ENCODE results near the gene PTCSC3. TPM values are rescaled to one million over a fixed set of nuclear protein-coding genes. Genes with fewer than 3 reads are reported as not detected.

Gene PTCSC3
- total RNA-seq, 1 experiment from 2014 or later, result not detected

DNA sequence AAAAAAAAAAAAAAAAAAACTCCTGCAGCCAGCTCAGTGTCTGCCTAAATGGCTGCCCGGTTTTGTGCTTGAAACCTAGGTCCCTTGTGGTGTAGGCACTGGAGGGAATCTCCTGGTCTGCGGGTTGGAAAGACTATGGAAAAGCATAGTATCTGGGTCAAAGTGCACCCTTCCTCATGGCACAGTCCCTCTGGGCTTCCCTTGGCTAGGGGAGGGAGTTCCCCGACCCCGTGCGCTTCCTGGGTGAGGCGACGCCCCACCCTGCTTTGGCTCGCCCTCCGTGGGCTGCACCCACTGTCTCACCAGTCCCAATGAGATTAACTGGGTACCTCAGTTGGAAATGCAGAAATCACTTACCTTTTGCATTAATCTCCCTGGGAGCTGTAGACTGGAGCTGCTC is 14.3 kb downstream of the PTCSC3 start:
- DNase-seq (ENCODE audit: low read depth, low spot score), result no peak
- Histone ChIP-seq H3K36me3 (ENCODE audit: control insufficient read depth, insufficient read depth, low read length) (no peaks in the 10 kb centered on the region), H3K27ac (ENCODE audit: low read length) (no peak overlapping the region), H3K27me3 (ENCODE audit: control insufficient read depth, insufficient read depth, low read length) (peaks cover 6% of the 10 kb centered on the region), H3K4me1 (ENCODE audit: control insufficient read depth, insufficient read depth, low read length) (no peaks in the 10 kb centered on the region), H3K4me3 (ENCODE audit: low read depth in 2 of 2, low read length in 2 of 2) (no peak overlapping the region), H3K9me3 (ENCODE audit: control insufficient read depth, insufficient read depth, low read depth, low read length) (no peaks in the 10 kb centered on the region)
- TF ChIP-seq REST (IDR thresholded peaks at IDR 0.05; ENCODE audit: insufficient read depth in 1 of 2, low read depth in 2 of 2, low read length in 1 of 2), result no peak
- no peak for TF ChIP-seq SIN3A (IDR thresholded peaks at IDR 0.05; ENCODE audit: borderline replicate concordance, insufficient read depth, low read depth, low read length)
- TF ChIP-seq, protein P1, sequence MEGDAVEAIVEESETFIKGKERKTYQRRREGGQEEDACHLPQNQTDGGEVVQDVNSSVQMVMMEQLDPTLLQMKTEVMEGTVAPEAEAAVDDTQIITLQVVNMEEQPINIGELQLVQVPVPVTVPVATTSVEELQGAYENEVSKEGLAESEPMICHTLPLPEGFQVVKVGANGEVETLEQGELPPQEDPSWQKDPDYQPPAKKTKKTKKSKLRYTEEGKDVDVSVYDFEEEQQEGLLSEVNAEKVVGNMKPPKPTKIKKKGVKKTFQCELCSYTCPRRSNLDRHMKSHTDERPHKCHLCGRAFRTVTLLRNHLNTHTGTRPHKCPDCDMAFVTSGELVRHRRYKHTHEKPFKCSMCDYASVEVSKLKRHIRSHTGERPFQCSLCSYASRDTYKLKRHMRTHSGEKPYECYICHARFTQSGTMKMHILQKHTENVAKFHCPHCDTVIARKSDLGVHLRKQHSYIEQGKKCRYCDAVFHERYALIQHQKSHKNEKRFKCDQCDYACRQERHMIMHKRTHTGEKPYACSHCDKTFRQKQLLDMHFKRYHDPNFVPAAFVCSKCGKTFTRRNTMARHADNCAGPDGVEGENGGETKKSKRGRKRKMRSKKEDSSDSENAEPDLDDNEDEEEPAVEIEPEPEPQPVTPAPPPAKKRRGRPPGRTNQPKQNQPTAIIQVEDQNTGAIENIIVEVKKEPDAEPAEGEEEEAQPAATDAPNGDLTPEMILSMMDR (IDR thresholded peaks at IDR 0.05), result no peak
- no peak for TF ChIP-seq TCF7L2 (IDR thresholded peaks at IDR 0.05; ENCODE audit: low read depth, low read length)
- no peak for TF ChIP-seq POLR2AphosphoS5 (IDR thresholded peaks at IDR 0.05; ENCODE audit: low read depth, low read length)
- no TSS peak for BruUV-seq (replicated peaks)
- ChIA-PET POLR2A (no interaction called here), CTCF (no interaction called here)
- in situ Hi-C loops (cut with HindIII; ENCODE audit: low pct_unique_long_range_greater_than_20kb, low sequenced_read_pairs) (no loop called here), intact Hi-C loops (cut with micrococcal nuclease; ENCODE audit: unreplicated experiment) (no loop called here)
- no peak for ATAC-seq

- no TSS peak for BruUV-seq (replicated peaks)
- no peaks in the 10 kb centered on the region for H3K36me3 ChIP-seq (ENCODE audit: control insufficient read depth, insufficient read depth, low read length)
- peaks cover 6% of the 10 kb centered on the region for H3K27me3 ChIP-seq (ENCODE audit: control insufficient read depth, insufficient read depth, low read length)
- no peaks in the 10 kb centered on the region for H3K9me3 ChIP-seq (ENCODE audit: control insufficient read depth, insufficient read depth, low read depth, low read length)
- no peak for TF ChIP-seq REST (IDR thresholded peaks at IDR 0.05; ENCODE audit: insufficient read depth in 1 of 2, low read depth in 2 of 2, low read length in 1 of 2)
- TF ChIP-seq TCF7L2 (IDR thresholded peaks at IDR 0.05; ENCODE audit: low read depth, low read length), result no peak
- no peak for TF ChIP-seq SIN3A (IDR thresholded peaks at IDR 0.05; ENCODE audit: borderline replicate concordance, insufficient read depth, low read depth, low read length)
- TF ChIP-seq, protein P1 (IDR thresholded peaks at IDR 0.05), result no peak
- no peak for TF ChIP-seq POLR2AphosphoS5 (IDR thresholded peaks at IDR 0.05; ENCODE audit: low read depth, low read length)
- ATAC-seq (no peak), DNase-seq (ENCODE audit: low read depth, low spot score) (no peak)
- in situ Hi-C loops (cut with HindIII; ENCODE audit: low pct_unique_long_range_greater_than_20kb, low sequenced_read_pairs), result no loop called here
- no peak overlapping the region for H3K4me3 ChIP-seq (ENCODE audit: low read depth in 2 of 2, low read length in 2 of 2)
- intact Hi-C loops (cut with micrococcal nuclease; ENCODE audit: unreplicated experiment), result no loop called here
- POLR2A ChIA-PET, result no interaction called here
- CTCF ChIA-PET, result no interaction called here
- no peak overlapping the region for H3K27ac ChIP-seq (ENCODE audit: low read length)
- H3K4me1 ChIP-seq (ENCODE audit: control insufficient read depth, insufficient read depth, low read length), result no peaks in the 10 kb centered on the region
Observed at GRCh38 chr14:36161776-36162175, 14.7 kb downstream of the PTCSC3 start.

All from Panc1 (cell line).